SIG-M5 (cell line): ENCODE measurements around the gene KRT4.

Experiments
- DNase-seq: peaks from one replicate; lab custom pipeline; 2025; lab: John Stamatoyannopoulos, UW

The KRT4 gene

GRCh38 chr12:52821826-52822660, 8.1 kb upstream of the KRT4 start:
- DNase-seq = no peak

DNA sequence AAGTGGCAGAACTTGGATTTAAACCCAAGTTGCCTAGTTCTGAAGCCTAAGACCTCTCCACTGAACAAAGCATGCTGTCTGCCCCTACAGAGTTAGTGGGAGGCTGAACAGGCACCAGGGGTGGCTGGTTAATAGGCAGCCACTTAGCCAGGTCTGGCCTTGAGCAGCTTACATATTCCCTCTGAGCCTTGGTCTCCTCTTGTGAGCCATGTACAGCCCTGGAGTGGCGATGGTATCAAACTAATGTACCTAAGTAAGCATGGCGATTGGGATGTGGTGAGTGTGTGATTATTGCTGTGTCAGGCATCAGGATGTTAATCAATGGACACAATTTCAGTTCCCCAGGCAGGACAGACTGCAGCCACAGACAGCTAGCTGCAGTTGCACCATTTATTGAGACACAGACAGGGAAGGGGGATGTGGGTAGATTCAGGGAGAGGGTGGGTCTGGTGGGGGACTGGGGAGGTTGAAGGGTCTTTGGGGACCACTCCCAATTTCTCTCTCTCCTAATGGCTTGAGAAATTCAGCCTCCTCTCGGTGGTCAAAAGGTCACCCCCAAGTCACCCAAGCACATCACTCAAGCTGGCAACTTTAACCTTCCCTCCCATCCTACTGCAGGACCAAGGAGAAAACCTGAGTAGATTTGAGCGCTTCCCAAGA, 7.3 kb upstream of the KRT4 start:
- DNase-seq = no peak

DNA sequence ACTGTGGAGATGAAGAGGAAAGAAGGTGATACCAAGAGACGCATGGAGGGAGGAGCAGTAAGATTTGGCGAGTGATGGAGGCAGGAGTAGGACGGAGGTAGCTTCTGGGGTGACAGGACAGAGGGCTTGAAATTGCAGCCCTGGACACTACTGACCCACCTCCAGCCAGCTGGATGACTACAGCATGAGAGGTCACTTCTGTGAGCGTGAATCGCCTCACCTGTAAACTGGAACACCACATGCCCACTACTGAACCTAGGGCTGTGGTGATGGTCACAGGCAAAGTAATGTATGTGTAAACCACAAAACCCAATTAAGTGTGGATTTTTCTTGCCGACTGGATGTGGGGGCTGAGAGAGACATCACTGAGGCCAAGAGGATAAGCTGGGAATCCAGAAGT, 6.6 kb upstream of the KRT4 start:
- no peak for DNase-seq

GRCh38 chr12:52819731-52820510, 6.0 kb upstream of the KRT4 start:
- no peak for DNase-seq

DNA sequence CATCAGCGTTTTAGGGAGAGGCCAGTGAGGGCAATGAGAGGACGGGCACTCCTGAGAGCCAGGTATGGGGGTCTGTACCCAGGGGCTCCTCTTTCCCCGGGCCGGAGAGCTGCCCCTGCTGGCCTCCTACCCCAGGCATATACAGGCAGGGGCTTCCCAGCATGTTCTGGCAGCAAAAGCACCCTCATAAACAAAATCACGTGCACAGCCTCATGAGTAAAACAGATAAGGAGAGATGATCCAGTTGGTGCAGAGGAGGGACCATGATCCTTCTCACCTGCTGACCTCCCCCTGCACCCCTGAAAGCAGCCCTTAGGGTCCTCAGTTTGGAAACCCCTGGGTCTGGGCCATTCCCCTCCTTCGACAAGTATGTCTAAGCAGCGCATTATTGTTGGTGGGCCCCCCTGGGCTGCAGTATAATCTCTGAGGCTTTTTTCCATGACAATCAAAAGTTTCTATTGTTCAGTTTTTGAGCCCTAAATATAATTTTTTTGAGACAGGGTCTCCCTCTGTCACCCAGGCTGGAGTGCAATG, 5.0 kb upstream of the KRT4 start:
- no peak for DNase-seq

DNA sequence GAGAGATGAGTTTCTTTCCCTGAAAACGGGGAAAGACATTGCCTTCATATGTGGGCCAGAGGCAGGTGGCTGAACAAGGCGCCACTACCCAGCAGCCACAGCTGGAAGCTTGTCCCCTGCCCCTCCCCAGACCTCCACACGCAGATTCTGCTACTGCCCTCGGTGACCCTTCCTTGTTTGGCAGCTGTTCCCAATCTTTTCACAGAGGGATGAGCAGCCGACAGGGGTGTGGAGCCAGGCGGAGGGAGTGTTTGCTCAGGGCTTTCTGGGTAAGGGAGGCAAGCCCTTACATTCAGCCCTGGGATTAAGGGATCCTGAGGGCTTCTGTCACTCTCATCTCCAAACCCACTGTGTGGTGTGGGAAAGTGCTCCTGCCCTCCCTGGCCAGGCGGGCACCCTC, 4.5 kb upstream of the KRT4 start:
- no peak for DNase-seq

DNA sequence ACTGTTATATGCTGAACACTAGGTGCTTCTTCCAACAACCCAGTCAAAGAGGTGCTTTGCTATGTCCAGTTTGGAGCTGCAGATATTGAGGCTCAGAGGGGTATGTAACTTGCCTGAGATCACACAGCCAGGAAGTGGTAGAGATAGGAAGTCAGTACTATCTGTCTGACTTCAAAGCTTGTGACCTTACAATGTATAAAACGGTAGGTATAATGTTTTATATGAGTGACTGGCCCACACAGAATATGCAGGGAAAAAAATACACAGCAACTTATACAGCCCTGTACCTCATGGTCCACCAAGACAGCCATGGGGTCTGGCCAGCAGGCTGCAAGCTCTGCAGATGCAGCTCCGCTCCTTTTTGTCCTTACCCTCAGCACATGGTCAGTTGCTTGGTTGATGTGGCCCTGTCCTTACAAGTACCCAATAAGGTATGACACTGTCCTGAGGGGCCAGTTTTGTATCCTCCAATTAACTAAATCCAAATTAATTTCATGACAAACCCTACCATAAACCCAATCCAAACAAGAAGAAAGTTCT, 3.9 kb upstream of the KRT4 start:
- no peak for DNase-seq

DNA sequence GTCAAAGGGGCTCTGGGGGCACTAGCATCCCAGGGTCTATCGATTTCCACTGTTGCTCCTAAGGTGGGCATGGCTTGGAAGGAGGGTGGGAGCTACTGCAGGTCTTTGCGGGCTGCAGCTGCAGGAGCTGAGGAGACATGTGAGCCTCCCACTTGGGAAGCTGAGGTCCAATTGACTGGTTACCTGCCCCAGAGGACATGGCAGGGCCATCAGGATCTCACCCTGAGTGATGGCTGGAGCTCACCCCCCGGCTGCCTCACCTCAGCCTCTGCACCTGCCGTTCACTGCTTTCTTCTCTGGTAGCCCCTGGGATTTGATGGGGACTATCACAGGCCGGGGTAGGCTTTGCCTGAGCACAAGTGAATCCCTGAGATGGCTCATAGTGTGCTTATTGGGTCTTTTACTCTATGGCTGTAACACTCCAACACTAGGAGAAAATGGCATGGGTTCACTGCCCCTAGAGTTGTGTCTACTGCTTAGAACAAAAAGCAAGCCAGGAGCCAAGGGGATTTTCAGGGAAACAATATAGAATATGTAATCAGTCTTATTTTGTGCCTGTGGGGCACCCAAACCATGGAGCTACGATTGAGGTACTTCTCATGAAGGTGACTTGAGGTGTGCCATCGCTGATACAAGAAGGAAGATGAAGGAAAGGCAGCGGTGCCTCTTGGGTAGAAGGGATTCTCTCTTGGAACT, 3.2 kb upstream of the KRT4 start:
- no peak for DNase-seq

GRCh38 chr12:52815676-52816588, 2.0 kb upstream of the KRT4 start:
- no peak for DNase-seq

- DNase-seq = no peak
Measured at GRCh38 chr12:52815161-52815560, 1.2 kb upstream of the KRT4 start.

GRCh38 chr12:52814710-52815155, 817 bp upstream of the KRT4 start:
- DNase-seq = no peak

DNA sequence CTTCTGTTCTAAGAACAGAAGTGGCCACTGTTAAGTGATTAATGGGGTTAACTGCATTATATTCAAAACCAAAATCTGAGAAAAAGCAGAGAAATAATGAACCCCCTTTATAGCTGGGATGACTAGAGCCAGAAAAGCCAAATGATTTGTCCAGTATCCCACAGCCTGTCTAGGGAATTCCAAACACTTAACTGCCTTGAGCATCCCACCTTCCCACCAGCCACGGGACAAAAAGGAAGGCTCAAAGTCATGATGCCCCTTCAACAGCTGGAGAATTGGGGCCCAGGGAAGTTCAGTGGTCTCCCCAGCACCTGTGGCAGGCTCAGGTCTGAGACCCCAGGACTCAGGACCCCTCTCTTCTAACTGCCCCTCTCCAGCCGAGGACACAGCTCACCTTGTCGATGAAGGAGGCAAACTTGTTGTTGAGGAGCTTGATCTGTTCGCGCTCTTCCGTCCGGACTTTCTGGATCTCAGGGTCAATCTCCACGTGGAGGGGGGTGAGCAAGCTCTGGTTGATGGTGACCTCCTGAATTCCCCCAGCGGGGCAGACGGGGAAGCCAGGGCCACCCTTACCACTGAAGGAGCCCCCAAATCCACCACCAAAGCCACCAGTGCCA, 605 bp downstream of the KRT4 start:
- no peak for DNase-seq

DNA sequence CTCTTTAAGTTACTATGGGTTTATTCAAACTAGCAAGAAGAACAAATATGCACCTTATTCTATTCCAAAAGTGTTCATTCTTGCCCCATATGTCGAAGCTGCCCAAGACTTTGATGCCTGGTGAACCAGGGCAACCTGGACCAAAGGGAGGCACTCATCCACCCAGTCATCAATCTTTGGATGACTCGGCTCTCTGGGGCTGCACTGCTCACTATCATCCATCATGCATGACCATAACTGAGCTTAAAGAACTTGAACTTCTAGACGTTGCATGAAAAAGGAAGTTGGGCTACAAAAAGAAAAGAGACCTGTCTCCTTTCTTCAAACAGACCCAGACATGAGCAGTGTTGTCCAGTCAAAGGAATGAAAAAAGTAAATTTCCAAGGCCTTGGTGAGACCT, 1.2 kb downstream of the KRT4 start:
- no peak for DNase-seq

DNA sequence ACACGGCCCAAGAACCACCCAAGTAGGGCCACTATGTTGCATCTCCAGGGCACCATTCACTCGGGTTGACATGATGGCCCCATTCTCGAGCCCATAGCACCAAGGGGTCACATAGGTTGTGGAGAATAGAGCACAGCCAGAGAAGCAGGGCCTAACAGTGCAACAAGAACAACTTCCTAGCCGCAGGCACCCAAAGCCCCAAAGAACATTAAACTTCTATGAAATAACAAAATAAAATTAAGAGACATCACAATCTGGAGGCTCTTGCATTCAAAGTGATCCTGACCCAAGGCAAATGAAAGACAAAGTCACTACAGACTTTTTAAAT, 1.9 kb downstream of the KRT4 start:
- no peak for DNase-seq

GRCh38 chr12:52811191-52812072, 2.5 kb downstream of the KRT4 start:
- DNase-seq = no peak

- no peak for DNase-seq
Measured at GRCh38 chr12:52810554-52810953, 3.4 kb downstream of the KRT4 start.

DNA sequence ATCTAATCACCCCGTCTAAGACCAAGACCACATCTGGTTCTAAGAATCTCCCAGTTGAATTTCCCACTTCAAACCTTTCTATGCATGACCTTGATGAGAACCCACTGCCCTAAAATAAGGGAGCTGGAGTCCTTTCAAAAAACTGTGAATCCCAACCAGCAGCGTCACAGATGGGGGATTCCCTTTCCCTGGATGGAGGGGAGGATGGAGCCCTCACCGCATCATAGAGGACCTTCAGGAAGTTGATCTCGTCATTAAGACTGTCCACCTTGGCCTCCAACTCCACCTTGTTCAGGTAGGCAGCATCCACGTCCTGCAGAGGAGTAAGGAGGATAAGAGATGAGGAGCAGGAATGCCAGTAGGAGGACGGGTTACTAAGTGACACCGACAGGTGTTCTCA, 4.8 kb downstream of the KRT4 start:
- no peak for DNase-seq

DNA sequence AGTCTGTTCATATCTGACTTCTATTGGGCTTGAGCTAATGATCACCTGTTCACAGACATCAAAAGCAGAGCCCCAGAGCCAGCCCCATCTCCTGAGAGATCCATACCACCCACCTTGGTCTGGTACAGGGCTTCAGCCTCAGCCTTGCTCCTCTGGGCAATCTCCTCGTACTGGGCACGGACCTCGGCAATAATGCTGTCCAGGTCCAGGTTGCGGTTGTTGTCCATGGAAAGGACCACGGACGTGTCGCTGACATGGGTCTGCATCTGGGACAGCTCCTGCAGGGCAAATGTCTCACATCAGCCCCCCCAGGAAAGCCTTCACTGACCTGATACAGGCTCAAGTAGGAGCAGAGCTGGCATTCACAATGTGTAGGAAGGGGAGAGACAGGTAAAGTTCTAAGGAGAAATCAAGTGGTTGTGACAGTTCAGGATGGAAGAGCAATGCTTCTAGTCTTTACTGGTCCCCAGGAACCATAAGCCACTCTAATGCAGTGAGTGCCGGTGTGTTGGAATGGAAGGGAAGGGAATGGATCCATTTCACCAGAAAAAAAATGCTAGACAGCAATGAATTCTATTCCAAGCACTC, 5.2 kb downstream of the KRT4 start:
- DNase-seq = no peak
